ENCODE data around the gene DDX6. TPM values are rescaled to one million over a fixed set of nuclear protein-coding genes. Genes with fewer than 3 reads are reported as not detected.

DDX6 gene
- total and polyA plus RNA-seq, 2 donors (not counting 3 experiments of a cell fraction or from before 2014, with no cell fraction given), result 19.1 to 138 TPM

GRCh38 chr11:118799372-118799771 is 8.4 kb upstream of the DDX6 start:
- intact Hi-C loops (cut with micrococcal nuclease) (no loop called here), dilution Hi-C loops (cut with MboI; ENCODE audit: extremely low pct_ligation_motif_present, low sequenced_read_pairs) (no loop called here)
- Histone ChIP-seq H2AFZ (ENCODE audit: low read depth, low read length) (no peak overlapping the region), H3K4me1 (ENCODE audit: control insufficient read depth, extremely low read depth, insufficient read depth, low read length) (no peaks in the 10 kb centered on the region), H3K36me3 (ENCODE audit: control insufficient read depth in 2 of 2, extremely low read depth in 1 of 2, insufficient read depth in 2 of 2, low read length in 2 of 2) (no peaks in the 10 kb centered on the region), H3K4me3 (replicated peaks in 1 of 3; ENCODE audit: insufficient read depth in 1 of 3, low read depth in 1 of 3, low read length in 3 of 3) (no peak overlapping the region), H3K9me3 (replicated peaks; ENCODE audit: control insufficient read depth, insufficient read depth, low read length) (no peaks in the 10 kb centered on the region), H3K9ac (replicated peaks; ENCODE audit: extremely low read depth, insufficient read depth, low read length) (no peak overlapping the region), H3K9me1 (replicated peaks; ENCODE audit: control insufficient read depth, extremely low read depth, insufficient read depth, low read length) (no peaks in the 10 kb centered on the region), H3K27me3 (ENCODE audit: control insufficient read depth in 2 of 2, insufficient read depth in 2 of 2, low read length in 2 of 2) (peaks cover 7 to 9% of the 10 kb centered on the region in 2 experiments), H4K20me1 (replicated peaks; ENCODE audit: control insufficient read depth, extremely low read depth, insufficient read depth, low read length) (no peaks in the 10 kb centered on the region), H3K79me2 (ENCODE audit: control insufficient read depth, insufficient read depth, low read length) (no peaks in the 10 kb centered on the region), H3K4me2 (ENCODE audit: insufficient read depth, low read length) (no peak overlapping the region), H3K27ac (ENCODE audit: insufficient read depth, low read depth, low read length) (no peak overlapping the region)
- FAIRE-seq (no peak), DNase-seq (ENCODE audit: low read depth, low spot score) (no peak)
- BruUV-seq (replicated peaks), result no TSS peak
- TF ChIP-seq FOS (IDR thresholded peaks at IDR 0.05; ENCODE audit: borderline replicate concordance, insufficient read depth, low read length) (no peak), POLR2A (IDR thresholded peaks at IDR 0.05; ENCODE audit: low read depth, low read length) (no peak), POLR2AphosphoS5 (IDR thresholded peaks at IDR 0.05; ENCODE audit: insufficient read depth, low read depth, low read length) (no peak), MAX (IDR thresholded peaks at IDR 0.05; ENCODE audit: insufficient read depth, insufficient read length) (no peak), EZH2 (IDR thresholded peaks at IDR 0.05; ENCODE audit: borderline replicate concordance, low read depth, low read length, severe bottlenecking) (no peak), CTCF (IDR thresholded peaks at IDR 0.05; ENCODE audit: extremely low read depth in 1 of 2, insufficient read depth in 1 of 2, low read depth in 1 of 2, low read length in 2 of 2) (no peak)
- POLR2A ChIA-PET, result no interaction called here
- CTCF ChIA-PET, result interaction anchor here (0.7 to 1.3 kb wide), 4 partner anchors 8 to 46 kb away, joined by 3 to 6 read pairs (median 4); partner anchors contain the start of gene DDX6
